HPDE6-E6E7 (cell line): ENCODE data around the gene STX10.
A peak's percentile ranks its signal among the peaks of the same experiment; 100 is the strongest.
"Not testable (repeated sequence)": the region's sequence is repeated elsewhere in the genome, so short reads cannot be mapped to it uniquely, and the experiment has no call there.

Experiments
- DNase-seq: peaks from one replicate; pipeline ENCODE4 v3.0.0; 2011; ENCODE audit warnings: missing footprints; ENCODE audit errors: extremely low spot score

The STX10 gene, protein sequence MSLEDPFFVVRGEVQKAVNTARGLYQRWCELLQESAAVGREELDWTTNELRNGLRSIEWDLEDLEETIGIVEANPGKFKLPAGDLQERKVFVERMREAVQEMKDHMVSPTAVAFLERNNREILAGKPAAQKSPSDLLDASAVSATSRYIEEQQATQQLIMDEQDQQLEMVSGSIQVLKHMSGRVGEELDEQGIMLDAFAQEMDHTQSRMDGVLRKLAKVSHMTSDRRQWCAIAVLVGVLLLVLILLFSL

DNA sequence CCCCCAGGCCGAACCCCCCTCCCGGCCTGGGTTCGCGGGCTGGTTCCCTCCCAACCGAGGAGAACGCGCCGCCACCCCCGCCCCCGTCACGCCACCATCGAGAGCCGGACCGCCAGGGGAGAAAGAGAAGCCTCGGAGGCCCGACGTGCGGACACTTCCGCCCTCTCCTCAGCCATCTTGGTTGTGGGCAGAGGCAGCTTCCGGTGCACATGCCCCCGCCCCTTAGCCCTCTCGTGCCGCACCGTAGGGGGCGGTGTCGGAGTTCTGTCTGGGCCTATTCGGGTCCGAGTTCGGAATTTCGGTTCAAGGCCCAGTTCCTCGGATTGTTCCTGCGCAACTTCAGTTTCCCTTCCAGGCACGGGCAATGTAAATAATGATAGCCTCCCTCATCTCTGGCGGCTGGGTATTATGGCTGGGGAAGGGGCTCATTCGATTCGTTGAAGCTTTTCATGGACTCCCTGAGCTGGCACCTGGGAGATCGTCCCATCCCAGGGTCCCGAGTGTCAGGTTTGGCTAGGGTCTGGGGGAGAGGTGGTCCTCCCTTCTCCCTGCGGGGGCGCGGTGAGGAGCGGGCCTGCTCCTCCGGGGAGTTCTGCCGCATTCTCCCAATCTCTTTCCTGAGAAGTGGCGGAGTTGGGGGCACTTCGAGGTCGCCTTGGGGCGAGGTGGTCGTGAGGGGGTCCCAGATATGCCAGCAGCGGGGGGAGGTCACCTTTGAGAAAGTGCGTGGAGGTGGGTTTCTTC lies at the start of gene STX10, which contains the start of gene IER2:
STX10 (minus strand) TSS at position 189 of the 744 bp plus-strand sequence. CDS start 202 bp downstream, outside the sequence.
IER2 (plus strand) TSS at position 225 of the 744 bp plus-strand sequence. CDS start 2,776 bp downstream, outside the sequence.
- peak; percentile 84 for DNase-seq

DNA sequence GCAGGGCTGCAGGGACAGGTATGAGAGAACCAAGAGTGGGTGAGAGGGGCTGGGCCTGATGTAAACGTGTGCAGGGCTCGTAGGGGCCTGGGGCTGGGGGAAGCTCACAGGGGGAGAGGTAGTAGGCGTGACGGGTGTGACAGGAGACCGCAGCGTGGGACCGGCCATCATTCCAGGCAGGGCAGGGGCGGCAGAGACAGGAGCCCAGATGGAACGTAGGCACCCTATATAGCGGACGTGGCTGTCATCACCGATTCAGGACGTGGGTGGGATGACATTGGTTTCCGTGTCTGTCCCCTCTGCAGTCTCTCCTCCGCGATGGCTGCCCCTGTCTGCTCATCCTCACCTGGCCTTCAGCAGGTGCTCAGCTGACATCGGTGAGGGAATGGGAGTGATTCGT lies 48.5 kb upstream of the STX10 start:
- DNase-seq, result no peak

DNA sequence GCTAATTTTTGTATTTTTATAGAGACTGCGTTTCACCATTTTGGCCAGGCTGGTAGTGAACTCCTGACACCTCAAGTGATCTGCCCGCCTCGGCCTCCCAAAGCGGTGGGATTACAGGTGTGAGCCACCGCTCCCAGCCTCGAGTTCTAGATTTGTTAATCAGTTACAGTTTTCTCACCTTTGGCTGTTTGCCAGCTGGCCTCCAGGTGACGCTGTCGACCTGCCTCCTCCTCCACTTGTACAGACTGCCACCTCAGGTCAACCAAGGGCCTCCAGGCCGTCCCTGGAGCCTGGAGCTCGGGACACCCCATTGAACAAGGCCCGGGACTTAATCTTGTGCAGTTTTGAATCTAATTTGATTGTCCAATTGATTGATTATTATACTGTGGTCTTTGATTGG lies 45.5 kb upstream of the STX10 start:
- DNase-seq, result no peak

DNA sequence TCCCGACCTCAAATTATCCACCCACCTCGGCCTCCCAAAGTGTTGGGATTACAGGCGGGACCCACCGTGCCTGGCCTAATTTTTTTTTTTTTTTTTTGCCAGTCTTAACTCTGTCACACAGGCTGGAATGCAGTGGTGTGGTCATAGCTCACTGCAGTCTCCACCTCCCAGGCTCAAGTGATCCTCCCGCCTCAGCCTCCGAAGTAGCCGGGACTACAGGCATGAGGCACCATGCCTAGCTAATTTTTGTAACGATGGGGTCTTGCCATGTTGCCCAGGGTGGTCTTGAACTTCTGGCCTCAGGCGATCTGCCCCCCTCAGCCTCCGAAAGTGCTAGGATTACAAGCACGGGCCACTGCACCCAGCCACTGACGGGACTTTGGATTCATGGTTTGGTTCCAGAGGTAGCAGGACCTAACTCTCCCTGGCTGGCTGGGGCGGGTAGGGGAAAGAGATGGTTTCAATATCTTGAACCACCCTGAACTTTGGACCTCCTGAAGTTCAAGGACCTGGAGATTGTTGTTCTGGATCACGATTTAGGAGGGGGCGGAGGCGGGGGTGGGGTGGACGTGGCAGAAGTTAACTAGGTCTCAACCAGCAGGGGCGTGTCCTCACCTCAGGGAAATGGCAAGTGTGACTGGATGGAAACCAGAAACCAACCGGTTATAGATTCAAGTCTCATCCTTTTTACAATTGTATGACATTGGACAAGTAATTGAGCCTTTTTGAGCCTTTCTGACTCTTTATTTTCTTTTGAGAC lies 40.8 kb upstream of the STX10 start:
- no peak for DNase-seq

DNA sequence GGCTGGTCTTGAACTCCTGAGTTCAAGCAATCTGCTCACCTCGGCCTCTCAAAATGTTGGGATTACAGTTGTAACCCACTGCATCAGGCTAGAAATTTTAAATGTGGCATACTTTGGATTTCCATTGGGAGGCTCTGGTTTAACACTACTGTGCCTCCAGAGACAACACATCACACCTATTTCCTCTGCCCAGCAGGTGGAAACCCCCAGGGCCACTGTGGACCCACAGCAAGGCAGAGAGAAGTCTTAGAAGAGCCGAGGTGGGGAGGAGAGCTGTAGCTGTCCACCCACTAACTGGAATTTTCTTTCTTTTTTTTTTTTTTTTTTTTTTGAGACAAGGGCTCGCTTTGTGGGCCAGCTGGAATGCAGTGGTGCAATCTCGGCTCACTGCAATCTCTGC lies 39.4 kb upstream of the STX10 start:
- no peak for DNase-seq

DNA sequence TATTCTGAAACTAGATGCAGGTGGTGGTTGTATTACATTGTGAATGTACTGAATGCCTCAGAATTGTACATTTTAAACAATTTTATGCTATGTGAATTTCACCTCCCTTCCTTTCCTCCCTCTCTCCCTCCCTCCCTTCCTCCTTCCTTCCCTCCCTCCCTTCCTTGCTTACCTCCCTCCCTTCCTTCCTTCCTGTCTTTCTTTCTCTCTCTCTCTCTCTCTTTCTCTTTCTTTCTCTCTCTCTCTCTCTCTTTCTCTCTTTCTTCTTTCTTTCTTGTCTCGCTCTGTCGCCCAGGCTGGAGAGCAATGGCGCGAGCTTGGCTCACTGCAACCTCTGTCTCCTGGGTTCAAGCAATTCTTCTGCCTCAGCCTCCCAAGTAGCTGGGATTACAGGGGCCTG lies 37.2 kb upstream of the STX10 start:
- DNase-seq, result no peak

DNA sequence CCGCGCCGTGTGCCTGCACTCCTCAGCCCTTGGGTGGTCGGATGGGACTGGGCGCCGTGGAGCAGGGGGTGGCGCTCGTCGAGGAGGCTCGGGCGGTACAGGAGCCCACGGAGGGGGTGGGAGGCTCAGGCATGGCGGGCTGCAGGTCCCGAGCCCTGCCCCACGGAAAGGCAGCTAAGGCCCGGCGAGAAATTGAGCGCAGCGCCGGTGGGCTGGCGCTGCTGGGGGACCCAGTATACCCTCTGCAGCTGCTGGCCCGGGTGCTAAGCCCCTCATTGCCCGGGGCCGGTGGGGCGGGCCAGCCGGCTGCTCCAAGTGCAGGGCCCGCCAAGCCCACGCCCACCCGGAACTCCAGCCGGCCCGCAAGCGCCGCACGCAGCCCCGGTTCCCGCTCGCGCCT lies 36.5 kb upstream of the STX10 start:
- not testable (repeated sequence) for DNase-seq

DNA sequence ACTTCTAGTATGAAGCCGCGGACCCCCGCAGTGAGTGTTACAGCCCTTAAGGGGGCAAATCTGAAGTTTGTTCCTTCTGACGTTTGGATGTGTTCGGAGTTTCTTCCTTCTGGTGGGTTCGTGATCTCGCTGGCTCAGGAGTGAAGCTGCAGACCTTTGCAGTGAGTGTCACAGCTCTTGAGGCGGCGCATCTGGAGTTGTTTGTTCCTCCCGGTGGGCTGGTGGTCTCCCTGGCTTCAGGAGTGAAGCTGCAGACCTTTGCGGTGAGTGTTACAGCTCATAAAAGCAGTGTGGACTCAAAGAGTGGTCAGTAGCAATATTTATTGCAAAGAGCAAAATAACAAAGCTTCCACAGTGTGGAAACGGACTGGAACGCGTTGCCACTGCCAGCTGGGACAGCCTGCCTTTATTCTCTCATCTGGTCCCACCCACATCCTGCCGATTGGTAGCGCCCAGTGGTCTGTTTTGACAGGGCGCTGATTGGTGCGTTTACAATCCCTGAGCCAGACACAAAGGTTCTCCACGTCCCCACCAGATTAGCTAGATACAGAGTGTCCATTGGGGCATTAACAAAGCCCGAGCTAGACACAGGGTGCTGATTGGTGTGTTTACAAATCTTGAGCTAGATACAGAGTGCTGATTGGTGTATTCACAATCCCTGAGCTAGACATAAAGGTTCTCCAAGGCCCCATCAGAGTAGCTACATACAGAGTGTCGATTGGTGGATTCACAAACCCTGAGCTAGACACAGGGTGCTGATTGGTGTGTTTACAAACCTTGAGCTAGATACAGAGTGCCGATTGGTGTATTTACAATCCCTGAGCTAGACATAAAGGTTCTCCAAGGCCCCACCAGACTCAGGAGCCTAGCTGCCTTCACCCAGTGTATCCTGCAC lies 35.8 kb upstream of the STX10 start:
- not testable (repeated sequence) for DNase-seq

DNA sequence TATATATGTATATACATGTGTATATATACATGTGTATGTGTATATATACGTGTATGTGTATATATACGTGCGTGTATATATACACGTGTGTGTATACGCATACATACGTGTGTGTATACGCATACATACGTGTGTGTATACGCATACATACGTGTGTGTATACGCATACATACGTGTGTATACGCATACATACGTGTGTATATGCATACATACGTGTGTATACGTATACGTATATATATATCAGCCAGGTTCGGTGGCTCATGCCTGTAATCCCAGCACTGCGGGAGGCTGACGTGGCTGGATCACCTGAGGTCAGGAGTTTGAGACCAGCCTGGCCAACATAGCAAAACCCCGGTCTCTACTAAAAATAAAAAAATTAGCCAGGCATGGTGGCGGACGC lies 34.8 kb upstream of the STX10 start:
- DNase-seq, result not testable (repeated sequence)

DNA sequence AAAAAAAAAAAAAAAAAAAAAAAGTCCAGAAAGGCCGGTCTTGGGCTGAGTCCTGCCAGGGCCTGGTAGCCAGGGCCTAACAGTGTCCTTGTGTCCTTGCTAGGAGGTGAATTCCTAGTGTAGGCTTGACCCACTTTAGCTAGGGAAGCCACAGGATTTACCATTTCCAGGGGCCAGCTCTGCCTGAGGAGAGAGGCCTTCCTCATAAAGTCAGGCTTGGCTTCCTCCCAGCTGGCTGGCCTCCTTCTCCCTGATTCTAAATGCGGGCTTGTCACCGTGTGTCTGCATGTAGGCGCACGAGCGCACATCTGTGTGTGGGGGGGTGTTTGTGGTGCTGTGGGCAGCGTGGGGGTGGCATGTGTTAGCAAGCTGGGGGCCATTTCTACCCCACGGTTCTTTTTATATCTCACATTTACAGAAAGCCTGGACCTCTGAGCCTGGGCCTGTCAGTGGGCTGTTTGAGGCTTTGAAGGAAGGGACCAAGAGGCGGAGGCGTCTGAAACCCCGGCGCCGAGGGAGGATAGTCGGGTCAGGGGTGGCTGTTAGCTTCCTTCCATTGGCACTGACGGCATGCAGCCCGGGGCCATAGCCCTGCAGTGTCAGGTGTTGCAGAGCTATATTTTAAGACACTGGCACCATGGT lies 31.7 kb upstream of the STX10 start:
- DNase-seq, result no peak

DNA sequence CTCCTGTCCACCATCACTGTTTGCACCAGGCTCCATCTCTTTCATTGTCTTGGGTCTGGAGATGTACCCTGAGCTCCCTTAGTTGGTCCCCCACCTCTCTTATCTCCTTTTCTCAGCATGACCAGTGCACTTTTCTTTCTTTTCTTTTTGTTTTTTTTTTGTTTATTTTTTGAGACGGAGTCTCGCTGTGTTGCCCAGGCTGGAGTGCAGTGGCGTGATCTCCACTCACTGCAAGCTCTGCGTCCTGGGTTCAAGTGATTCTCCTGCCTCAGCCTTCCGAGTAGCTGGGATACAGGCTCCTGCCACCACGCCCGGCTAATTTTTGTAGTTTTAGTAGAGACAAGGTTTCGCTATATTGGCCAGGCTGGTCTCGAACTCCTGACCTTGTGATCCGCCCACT lies 28.1 kb upstream of the STX10 start:
- DNase-seq, result not testable (repeated sequence)

DNA sequence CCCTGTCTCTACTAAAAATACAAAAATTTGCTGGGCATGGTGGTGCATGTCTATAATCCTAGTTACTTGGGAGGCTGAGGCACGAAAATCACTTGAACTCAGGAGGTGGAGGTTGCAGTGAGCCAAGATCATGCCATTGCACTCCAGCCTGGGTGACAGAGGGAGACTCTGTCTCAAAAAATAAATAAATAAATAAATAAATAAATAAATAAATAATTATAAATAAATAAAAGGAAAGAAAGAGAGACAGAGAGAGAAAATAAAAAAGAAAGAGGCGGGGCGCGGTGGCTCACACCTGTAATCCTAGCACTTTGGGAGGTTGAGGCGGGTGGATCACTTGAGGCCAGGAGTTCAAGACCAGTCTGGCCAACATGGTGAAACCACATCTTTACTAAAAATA lies 27.4 kb upstream of the STX10 start:
- DNase-seq, result not testable (repeated sequence)

DNA sequence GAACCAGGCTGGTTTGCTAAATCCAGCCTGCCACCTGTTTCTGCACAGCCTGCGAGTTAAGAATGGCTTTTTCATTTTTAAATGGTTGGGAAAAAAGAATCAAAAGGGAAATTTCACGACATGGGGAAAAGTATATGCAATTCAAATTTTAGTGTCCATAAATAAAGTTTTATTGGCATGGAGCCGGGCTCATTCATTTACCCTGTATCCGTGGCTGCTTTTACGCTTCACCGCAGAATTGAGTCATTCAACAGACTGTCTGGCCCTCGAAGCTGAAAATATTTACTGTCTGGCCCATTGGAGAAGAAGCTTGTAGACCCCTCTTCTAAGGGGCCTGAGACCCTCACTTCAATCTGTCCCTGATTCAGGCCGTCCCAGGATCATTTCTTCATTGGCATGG lies 26.2 kb upstream of the STX10 start:
- DNase-seq, result no peak

DNA sequence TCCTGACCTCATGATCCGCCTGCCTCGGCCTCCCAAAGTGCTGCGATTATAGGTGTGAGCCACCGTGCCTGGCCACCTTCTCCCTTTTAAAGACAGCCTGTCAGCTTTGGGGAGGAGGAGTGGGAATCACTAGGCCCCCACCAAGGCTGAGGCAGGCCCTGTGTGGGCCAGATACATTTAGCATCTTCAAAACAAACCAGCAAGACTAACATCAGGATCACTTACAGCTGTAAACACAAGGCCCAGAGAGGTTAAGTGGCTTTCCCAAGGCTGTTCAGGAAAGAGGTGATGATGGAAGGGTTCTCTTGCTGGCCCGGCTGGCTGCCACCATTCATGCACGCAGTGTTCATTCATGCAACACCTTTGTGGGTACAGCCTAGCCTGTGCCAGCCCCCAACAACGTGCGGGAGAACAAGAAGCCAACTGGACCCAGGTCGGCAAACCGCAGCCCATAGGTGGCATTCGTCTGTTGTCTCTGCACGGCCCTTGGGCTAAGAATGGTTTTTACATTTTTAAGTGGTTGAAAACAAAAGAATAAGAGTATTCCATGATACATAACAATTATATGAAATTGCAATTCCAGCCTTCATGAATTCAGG lies 23.1 kb upstream of the STX10 start:
- no peak for DNase-seq

DNA sequence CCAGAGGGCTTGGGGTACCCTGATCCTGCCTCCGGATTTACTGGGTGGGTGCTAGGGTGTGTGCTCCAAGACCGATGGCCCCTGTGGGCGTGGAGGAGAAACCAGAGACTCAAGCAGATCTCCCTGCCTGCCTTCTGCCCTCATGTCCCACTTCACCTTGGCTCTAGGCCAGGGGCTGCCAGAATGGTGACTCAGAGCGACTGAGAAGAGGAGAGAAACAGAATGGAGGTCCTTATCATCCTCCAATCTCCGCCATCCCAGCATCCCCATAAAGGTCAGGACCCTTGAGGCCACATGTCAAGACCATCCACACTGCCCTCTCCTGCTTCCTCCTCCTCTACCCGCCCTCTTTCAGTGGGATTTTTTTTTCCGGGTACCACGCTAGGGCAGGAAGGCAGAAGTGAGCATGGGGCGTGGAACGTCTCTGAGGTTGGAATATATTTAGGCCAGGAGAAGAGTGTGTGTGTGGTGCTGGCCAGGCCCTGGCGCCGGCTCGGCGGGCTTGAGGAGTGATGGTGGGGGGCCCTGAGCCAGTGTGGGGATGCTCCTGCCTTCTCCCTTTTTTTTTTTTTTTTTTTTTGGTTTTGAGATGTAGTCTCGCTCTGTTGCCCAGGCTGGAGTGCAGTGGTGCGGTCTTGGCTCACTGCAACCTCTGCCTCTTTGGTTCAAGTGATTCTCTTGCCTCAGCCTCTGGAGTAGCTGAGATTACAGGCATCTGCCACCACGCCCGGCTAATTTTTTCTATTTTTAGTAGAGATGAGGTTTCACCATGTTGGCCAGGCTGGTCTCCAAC lies 22.4 kb upstream of the STX10 start:
- no peak for DNase-seq

DNA sequence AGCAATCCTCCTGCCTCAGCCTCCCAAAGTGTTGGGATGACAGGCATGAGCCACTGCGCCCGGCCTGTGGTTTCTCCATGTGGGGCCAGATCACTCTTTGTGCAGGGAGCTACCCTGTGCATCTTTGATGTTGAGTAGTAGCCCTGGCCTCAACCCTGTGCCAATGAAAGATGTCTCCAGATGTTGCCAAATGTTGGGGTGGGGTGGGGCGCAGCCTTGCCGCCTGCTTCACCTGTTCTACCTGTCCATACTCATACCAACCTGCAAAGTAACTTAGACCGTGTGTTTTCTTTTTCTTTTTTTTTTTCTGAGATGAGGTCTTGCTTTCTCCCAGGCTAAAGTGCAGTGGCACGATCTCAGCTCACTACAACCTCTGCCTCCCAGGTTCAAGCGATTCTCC lies 21.0 kb upstream of the STX10 start:
- DNase-seq, result no peak

DNA sequence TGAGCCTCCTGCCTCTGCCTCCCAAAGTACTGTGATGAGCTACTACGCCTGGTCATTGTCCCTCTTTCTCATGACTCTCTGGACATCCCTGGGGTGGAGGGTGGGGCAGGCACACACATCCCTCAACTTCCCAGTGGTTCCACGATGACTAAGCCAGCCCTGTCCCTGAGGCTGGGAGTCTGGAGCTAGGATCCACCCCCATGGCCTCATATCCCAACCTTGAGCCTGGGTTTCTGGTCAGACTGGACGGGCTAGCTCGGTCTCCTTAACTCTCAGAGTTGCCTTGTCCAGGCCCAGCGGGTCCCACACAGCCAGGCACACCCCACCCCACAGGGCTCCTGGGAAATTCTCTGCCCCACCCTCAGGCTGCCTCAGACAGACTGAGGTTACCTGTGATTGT lies 19.6 kb upstream of the STX10 start:
- peak; percentile 94 for DNase-seq

DNA sequence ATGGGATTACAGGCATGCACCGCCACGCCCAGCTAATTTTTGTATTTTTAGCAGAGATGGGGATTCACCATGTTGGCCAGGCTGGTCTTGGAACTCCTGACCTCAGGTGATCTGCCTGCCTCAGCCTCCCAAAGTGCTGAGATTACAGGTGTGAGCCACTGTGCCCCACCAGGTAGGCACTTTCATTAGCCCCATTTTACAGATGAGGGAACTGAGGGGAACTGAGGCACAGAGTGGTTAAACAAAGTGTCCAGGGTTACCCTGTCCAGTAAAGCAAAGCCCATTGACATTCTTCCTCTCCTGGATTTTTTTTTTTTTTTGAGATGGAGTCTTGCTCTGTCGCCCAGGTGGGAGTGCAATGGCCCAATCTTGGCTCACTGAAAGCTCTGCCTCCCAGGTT lies 16.0 kb upstream of the STX10 start:
- DNase-seq, result not testable (repeated sequence)

DNA sequence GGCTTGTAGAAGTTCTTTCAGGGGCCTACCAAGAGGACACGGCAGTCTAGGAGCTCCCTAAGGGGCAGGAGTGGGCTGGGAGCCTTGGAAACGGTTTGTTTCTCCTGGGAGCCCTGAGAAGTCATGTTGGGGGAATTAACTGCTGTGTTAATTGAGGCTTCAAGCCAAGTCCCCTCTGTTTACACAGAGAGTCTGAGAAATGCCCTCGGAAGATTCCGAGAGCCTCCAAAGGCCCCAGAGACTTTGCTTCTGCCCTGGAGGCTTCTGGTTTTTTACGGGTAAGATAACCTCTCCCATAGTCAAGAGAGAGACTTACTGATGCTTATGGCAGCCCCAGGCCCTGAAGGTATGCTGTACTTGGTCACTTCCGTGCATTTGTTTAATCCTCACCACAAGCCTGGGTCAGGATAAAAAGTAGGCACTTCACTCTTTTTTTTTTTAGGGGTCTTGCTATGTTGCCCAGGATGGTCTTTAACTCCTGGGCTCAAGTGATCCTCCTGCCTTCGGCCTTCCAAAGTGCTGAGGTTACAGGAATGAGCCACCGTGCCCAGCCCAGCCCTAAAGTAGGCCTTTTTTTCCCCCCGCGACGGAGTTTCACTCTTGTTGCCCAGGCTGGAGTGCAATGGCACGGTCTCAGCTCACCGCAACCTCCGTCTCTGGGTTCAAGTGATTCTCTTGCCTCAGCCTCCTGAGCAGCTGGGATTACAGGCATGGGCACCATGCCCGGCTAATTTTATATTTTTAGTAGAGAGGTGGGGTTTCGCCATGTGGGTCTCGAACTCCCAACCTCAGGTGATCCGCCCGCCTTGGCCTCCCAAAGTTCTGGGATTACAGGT lies 15.2 kb upstream of the STX10 start:
- no peak for DNase-seq
